ENCODE data around the gene MPO.
A peak's percentile ranks its signal among the peaks of the same experiment; 100 is the strongest.

Gene MPO

GRCh38 chr17:58235821-58236220, 44.9 kb downstream of the MPO start:
- TF ChIP-seq CTCF (IDR thresholded peaks at IDR 0.05; ENCODE audit: low read depth, low read length), result no peak
- in situ Hi-C loops (cut with HindIII; ENCODE audit: low sequenced_read_pairs), result no loop called here

GRCh38 chr17:58234512-58234911, 46.2 kb downstream of the MPO start:
- H3K4me3 ChIP-seq (ENCODE audit: low read depth, low read length), result no peak overlapping the region
- TF ChIP-seq CTCF (IDR thresholded peaks at IDR 0.05; ENCODE audit: low read depth, low read length), result no peak
- in situ Hi-C loops (cut with HindIII; ENCODE audit: low sequenced_read_pairs), result no loop called here
- DNase-seq (ENCODE audit: low read depth, low spot score), result no peak

More at GRCh38 chr17:58235821-58236220, 44.9 kb downstream of the MPO start:
- DNase-seq (ENCODE audit: low read depth, low spot score), result no peak
- H3K4me3 ChIP-seq (ENCODE audit: low read depth, low read length), result no peak overlapping the region

- no peak overlapping the region for H3K4me3 ChIP-seq (ENCODE audit: low read depth, low read length)
- in situ Hi-C loops (cut with HindIII; ENCODE audit: low sequenced_read_pairs), result no loop called here
- TF ChIP-seq CTCF (IDR thresholded peaks at IDR 0.05; ENCODE audit: low read depth, low read length), result no peak
- no peak for DNase-seq (ENCODE audit: low read depth, low spot score)
Measured at GRCh38 chr17:58233543-58233942, 47.2 kb downstream of the MPO start.

- H3K4me3 ChIP-seq (ENCODE audit: low read depth, low read length), result no peak overlapping the region
- DNase-seq (ENCODE audit: low read depth, low spot score), result peak; percentile 65
- no peak for TF ChIP-seq CTCF (IDR thresholded peaks at IDR 0.05; ENCODE audit: low read depth, low read length)
- in situ Hi-C loops (cut with HindIII; ENCODE audit: low sequenced_read_pairs), result no loop called here
Measured at GRCh38 chr17:58232707-58233156, 48.0 kb downstream of the MPO start.

- no peak for DNase-seq (ENCODE audit: low read depth, low spot score)
- H3K4me3 ChIP-seq (ENCODE audit: low read depth, low read length), result no peak overlapping the region
- in situ Hi-C loops (cut with HindIII; ENCODE audit: low sequenced_read_pairs), result no loop called here
- TF ChIP-seq CTCF (IDR thresholded peaks at IDR 0.05; ENCODE audit: low read depth, low read length), result no peak
Measured at GRCh38 chr17:58231641-58232040, 49.1 kb downstream of the MPO start.

- in situ Hi-C loops (cut with HindIII; ENCODE audit: low sequenced_read_pairs), result no loop called here
- no peak for TF ChIP-seq CTCF (IDR thresholded peaks at IDR 0.05; ENCODE audit: low read depth, low read length)
- H3K4me3 ChIP-seq (ENCODE audit: low read depth, low read length), result no peak overlapping the region
- DNase-seq (ENCODE audit: low read depth, low spot score), result no peak
Measured at GRCh38 chr17:58229881-58230280, 50.9 kb downstream of the MPO start.

- DNase-seq (ENCODE audit: low read depth, low spot score), result no peak
- TF ChIP-seq CTCF (IDR thresholded peaks at IDR 0.05; ENCODE audit: low read depth, low read length), result no peak
- in situ Hi-C loops (cut with HindIII; ENCODE audit: low sequenced_read_pairs), result no loop called here
- H3K4me3 ChIP-seq (ENCODE audit: low read depth, low read length), result no peak overlapping the region
Measured at GRCh38 chr17:58229384-58229783, 51.4 kb downstream of the MPO start.

Data from astrocyte of the spinal cord (primary cell).